Prostate gland (tissue), 2 donors: Measurements from ENCODE around the gene LGR6. TPM values are rescaled to one million over a fixed set of nuclear protein-coding genes. Genes with fewer than 3 reads are reported as not detected.
"Not testable (repeated sequence)": the region's sequence is repeated elsewhere in the genome, so short reads cannot be mapped to it uniquely, and the experiment has no call there.

Source experiments
- DNase-seq: peaks from one replicate; pipeline ENCODE4 v3.0.0-alpha.2; 2019; ENCODE audit warnings: low spot score
- H3K27ac ChIP-seq, 2 donors: fragments of 200-600 bp; sonication (generic); 2 replicates each; pipeline ENCODE4 v1.5.1; 2017 to 2019
- H3K27me3 ChIP-seq: fragments of 200-600 bp; sonication (generic); replicated peaks from 2 replicates; pipeline ENCODE4 v1.5.1; 2019; ENCODE audit not compliant: insufficient read depth
- H3K36me3 ChIP-seq, 2 donors: fragments of 200-600 bp; sonication (generic); 1 replicate in 1 of 2; 2 replicates in 1 of 2; pipeline versions ENCODE4 v1.5.1 to v1.8.1; 2017 to 2019
- H3K4me1 ChIP-seq: fragments of 200-600 bp; sonication (generic); replicated peaks from 2 replicates; pipeline ENCODE4 v1.5.1; 2019
- H3K4me3 ChIP-seq, 2 donors: fragments of 200-600 bp; sonication (generic); 2 replicates each; pipeline ENCODE4 v1.5.1; 2017 to 2019
- H3K9me3 ChIP-seq: fragments of 200-600 bp; sonication (generic); 2 replicates; pipeline ENCODE4 v1.5.1; 2017
- CTCF ChIP-seq, 4 experiments: fragments of 200-600 bp in 2 of 4; fragments of 450-650 bp in 2 of 4; sonication (generic) in 2 of 4; IDR thresholded peaks; 1 replicate in 3 of 4; 2 replicates in 1 of 4; pipeline ENCODE4 v1.5.1; 2016 to 2019; ENCODE audit warnings: antibody characterized with exemption in 4 of 4, mild to moderate bottlenecking in 2 of 4, moderate library complexity in 2 of 4
- POLR2A ChIP-seq: fragments of 450-650 bp; IDR thresholded peaks from one replicate; pipeline ENCODE4 v1.6.1; 2016; ENCODE audit warnings: antibody characterized with exemption, mild to moderate bottlenecking
- POLR2AphosphoS5 ChIP-seq: sonication (generic); formaldehyde crosslinking; IDR thresholded peaks from one replicate; pipeline ENCODE4 v1.6.1; 2017; ENCODE audit warnings: antibody characterized with exemption
- WGBS: methylation state at CpG from one replicate; pipeline ENCODE4 v1.1.5; 2018; 5-methylcytosine and 5-hydroxymethylcytosine counted together
- intact Hi-C: fragments of 100-400 bp; cut with DNase I; formaldehyde crosslinking; loops from one replicate; pipeline ENCODE4 v1.14.2; 2022
- total RNA-seq, 2 donors: library from RNA; depleted of rRNA; stranded (reverse); fragments of >200 nt; gene quantifications; one replicate each; pipeline ENCODE4 v1.1.0, GENCODE V29; 2016

LGR6 gene
- total RNA-seq, 2 donors from 2014 or later, result 8.0 to 25.6 TPM

DNA sequence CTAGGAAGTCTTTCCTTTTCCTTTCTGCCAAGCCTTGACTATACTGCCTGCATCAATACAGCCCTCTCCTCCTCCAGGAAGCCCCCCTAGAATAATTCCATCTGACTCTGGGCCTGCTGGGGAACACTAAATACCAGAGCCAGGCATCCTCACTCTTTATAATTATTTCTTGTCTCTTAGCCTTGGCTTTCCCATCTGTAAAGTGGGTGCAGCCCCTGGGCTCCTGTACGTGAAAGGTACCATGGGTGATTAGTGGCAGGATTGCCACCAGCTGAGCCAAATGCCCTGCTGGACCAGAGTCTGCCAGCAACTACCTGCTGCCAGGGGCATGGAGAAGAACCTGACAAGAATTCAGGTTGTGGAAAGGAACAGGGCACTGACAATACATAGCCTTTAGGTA is 58.7 kb downstream of the LGR6 start:
- Histone ChIP-seq H3K36me3 (no peaks in the 10 kb centered on the region), H3K27ac (no peak overlapping the region), H3K27me3 (no peaks in the 10 kb centered on the region), H3K9me3 (no peaks in the 10 kb centered on the region), H3K4me1 (no peaks in the 10 kb centered on the region), H3K4me3 (no peak overlapping the region)
- TF ChIP-seq POLR2AphosphoS5, result no peak
- no peak for TF ChIP-seq POLR2A
- TF ChIP-seq CTCF (IDR thresholded peaks at IDR 0.05), result no peak
- DNase-seq, result no peak
- 80% methylated on average over 1 of the region's 1 CpG for WGBS
- intact Hi-C loops, result no loop called here

GRCh38 chr1:202254454-202255252 is 61.1 kb downstream of the LGR6 start:
- H3K27me3 ChIP-seq, result no peaks in the 10 kb centered on the region
- no peaks in the 10 kb centered on the region for H3K4me1 ChIP-seq
- intact Hi-C loops, result no loop called here
- H3K4me3 ChIP-seq, result no peak overlapping the region
- no peak for TF ChIP-seq CTCF (IDR thresholded peaks at IDR 0.05)
- no peak for TF ChIP-seq POLR2AphosphoS5
- TF ChIP-seq POLR2A, result no peak
- H3K9me3 ChIP-seq, result no peaks in the 10 kb centered on the region
- H3K36me3 ChIP-seq, result no peaks in the 10 kb centered on the region
- no peak for DNase-seq
- no peak overlapping the region for H3K27ac ChIP-seq
- WGBS, result 84% methylated on average over 8 of the region's 8 CpGs

DNA sequence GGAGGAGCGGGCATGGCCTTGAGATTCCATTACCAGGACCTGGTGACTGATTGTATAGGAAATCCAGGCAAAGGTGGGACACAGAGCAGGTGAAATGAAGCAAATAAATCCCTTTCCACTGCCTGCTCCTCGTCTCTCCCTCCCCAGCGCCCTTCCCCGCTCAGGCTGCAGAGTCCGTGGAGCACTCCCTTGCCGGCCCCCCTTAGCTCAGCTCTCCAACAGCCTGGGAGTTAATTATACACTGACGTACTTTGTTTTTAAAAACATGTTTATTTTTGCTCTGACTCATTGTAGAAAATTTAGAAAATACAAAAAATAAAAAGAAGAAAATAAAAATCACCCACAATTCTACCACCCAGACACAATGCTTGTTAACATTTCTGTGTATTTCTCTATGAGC is 61.7 kb downstream of the LGR6 start:
- no peak for TF ChIP-seq CTCF (IDR thresholded peaks at IDR 0.05)
- intact Hi-C loops, result no loop called here
- no peak overlapping the region for H3K4me3 ChIP-seq
- no peaks in the 10 kb centered on the region for H3K36me3 ChIP-seq
- H3K4me1 ChIP-seq, result no peaks in the 10 kb centered on the region
- H3K27me3 ChIP-seq, result no peaks in the 10 kb centered on the region
- H3K9me3 ChIP-seq, result no peaks in the 10 kb centered on the region
- H3K27ac ChIP-seq, result no peak overlapping the region
- 77% methylated on average over 7 of the region's 7 CpGs for WGBS
- DNase-seq, result no peak

GRCh38 chr1:202259705-202260104 is 66.1 kb downstream of the LGR6 start:
- Histone ChIP-seq H3K4me3 (no peak overlapping the region), H3K9me3 (no peaks in the 10 kb centered on the region), H3K4me1 (no peaks in the 10 kb centered on the region), H3K36me3 (no peaks in the 10 kb centered on the region), H3K27ac (no peak overlapping the region), H3K27me3 (no peaks in the 10 kb centered on the region)
- intact Hi-C loops, result no loop called here
- TF ChIP-seq CTCF (IDR thresholded peaks at IDR 0.05) (no peak), POLR2A (no peak), POLR2AphosphoS5 (no peak)
- WGBS, result 90% methylated on average over 7 of the region's 7 CpGs
- DNase-seq, result no peak

DNA sequence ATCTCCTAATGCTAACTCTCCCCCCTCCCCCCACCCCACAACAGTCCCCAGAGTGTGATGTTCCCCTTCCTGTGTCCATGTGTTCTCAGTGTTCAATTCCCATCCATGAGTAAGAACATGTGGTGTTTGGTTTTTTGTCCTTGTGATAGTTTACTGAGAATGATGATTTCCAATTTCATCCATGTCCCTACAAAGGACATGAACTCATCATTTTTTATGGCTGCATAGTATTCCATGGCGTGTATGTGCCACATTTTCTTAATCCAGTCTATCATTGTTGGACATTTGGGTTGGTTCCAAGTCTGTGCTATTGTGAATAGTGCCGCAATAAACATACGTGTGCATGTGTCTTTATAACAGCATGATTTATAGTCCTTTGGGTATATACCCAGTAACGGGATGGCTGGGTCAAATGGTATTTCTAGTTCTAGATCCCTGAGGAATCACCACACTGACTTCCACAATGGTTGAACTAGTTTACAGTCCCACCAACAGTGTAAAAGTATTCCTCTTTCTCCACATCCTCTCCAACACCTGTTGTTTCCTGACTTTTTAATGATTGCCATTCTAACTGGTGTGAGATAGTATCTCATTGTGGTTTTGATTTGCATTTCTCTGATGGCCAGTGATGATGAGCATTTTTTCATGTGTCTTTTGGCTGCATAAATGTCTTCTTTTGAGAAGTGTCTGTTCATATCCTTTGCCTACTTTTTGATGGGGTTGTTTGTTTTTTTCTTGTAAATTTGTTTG is 67.8 kb downstream of the LGR6 start:
- H3K27ac ChIP-seq, DNase-seq, H3K36me3 ChIP-seq, H3K4me3 ChIP-seq, H3K4me1 ChIP-seq, H3K9me3 ChIP-seq, H3K27me3 ChIP-seq, intact Hi-C loops: not testable (repeated sequence)
- 94% methylated on average over 4 of the region's 4 CpGs for WGBS
